ENCODE data around the gene NEAT1. TPM values are rescaled to one million over a fixed set of nuclear protein-coding genes. Genes with fewer than 3 reads are reported as not detected.

Gene NEAT1
- total RNA-seq, 6 experiments from 2014 or later, result 202 to 1,225 (median 767) TPM

DNA sequence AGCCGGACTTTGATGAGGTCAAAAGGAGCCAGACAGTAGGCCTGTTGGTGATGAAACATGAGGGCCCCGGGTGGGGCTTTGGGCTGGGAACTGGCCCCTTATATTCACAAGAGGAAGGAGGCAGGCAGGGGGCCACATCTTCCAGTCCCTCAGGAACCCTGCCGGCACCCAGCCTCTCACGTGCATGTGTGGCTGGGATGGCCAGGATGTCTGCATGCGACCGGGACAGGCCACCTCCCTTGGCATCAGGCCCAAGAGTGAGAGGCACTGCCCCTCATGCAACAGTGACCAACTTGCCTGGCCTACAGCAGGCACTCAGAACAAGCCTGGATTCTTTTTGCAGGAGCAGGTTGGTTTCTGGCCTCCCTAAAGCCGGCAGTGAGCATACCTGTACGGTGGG is 45.6 kb upstream of the NEAT1 start:
- DNase-seq (no peak), ATAC-seq (no peak)
- 40% methylated on average over 1 of the region's 8 CpGs for WGBS (ENCODE audit: insufficient coverage, low coverage, low lambda C conversion rate, missing lambda C conversion rate)
- no peaks in the 10 kb centered on the region for H3K27me3 ChIP-seq
- intact Hi-C loops (cut with DNase I), result no loop called here
- no peaks in the 10 kb centered on the region for H3K36me3 ChIP-seq
- no peak overlapping the region for H3K27ac ChIP-seq
- H3K9me3 ChIP-seq, result no peaks in the 10 kb centered on the region
- no peak overlapping the region for H3K4me3 ChIP-seq
- H3K4me1 ChIP-seq, result peaks cover 0 to 16% (median 7%) of the 10 kb centered on the region in 4 donors
- TF ChIP-seq POLR2A (IDR thresholded peaks at IDR 0.05), result no peak
- TF ChIP-seq, protein P1, sequence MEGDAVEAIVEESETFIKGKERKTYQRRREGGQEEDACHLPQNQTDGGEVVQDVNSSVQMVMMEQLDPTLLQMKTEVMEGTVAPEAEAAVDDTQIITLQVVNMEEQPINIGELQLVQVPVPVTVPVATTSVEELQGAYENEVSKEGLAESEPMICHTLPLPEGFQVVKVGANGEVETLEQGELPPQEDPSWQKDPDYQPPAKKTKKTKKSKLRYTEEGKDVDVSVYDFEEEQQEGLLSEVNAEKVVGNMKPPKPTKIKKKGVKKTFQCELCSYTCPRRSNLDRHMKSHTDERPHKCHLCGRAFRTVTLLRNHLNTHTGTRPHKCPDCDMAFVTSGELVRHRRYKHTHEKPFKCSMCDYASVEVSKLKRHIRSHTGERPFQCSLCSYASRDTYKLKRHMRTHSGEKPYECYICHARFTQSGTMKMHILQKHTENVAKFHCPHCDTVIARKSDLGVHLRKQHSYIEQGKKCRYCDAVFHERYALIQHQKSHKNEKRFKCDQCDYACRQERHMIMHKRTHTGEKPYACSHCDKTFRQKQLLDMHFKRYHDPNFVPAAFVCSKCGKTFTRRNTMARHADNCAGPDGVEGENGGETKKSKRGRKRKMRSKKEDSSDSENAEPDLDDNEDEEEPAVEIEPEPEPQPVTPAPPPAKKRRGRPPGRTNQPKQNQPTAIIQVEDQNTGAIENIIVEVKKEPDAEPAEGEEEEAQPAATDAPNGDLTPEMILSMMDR (IDR thresholded peaks at IDR 0.05), result no peak

DNA sequence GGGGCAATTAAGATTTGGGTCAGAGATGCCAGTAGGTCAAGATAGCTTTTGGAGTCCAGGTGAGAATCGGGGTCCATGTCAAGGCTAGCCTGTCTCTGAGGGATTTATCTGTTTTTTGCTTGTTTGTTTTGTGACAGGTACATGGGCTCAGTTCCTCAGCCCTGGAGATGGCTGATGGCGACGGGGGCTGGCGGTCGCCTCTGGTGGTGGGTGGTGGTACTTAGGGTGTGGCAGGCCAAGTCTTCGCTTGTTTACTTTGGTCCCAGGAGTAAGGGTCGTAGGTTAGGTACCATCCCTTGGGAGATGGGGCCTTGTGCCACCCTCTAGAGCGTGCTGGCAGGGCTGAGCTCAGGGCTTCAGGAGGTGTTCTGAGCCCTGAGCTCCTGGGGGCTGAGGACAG is 44.8 kb upstream of the NEAT1 start:
- WGBS (ENCODE audit: insufficient coverage, low coverage, low lambda C conversion rate, missing lambda C conversion rate), result 97% methylated on average over 5 of the region's 8 CpGs
- Histone ChIP-seq H3K27me3 (no peaks in the 10 kb centered on the region), H3K4me1 (peaks cover 0 to 24% (median 8%) of the 10 kb centered on the region in 4 donors), H3K9me3 (no peaks in the 10 kb centered on the region), H3K27ac (no peak overlapping the region), H3K4me3 (no peak overlapping the region), H3K36me3 (no peaks in the 10 kb centered on the region)
- TF ChIP-seq, protein P1 (IDR thresholded peaks at IDR 0.05), result no peak
- no peak for TF ChIP-seq POLR2A (IDR thresholded peaks at IDR 0.05)
- peak in 1 of 3 donors; percentile 45 for DNase-seq
- no peak for ATAC-seq
- intact Hi-C loops (cut with DNase I), result no loop called here

DNA sequence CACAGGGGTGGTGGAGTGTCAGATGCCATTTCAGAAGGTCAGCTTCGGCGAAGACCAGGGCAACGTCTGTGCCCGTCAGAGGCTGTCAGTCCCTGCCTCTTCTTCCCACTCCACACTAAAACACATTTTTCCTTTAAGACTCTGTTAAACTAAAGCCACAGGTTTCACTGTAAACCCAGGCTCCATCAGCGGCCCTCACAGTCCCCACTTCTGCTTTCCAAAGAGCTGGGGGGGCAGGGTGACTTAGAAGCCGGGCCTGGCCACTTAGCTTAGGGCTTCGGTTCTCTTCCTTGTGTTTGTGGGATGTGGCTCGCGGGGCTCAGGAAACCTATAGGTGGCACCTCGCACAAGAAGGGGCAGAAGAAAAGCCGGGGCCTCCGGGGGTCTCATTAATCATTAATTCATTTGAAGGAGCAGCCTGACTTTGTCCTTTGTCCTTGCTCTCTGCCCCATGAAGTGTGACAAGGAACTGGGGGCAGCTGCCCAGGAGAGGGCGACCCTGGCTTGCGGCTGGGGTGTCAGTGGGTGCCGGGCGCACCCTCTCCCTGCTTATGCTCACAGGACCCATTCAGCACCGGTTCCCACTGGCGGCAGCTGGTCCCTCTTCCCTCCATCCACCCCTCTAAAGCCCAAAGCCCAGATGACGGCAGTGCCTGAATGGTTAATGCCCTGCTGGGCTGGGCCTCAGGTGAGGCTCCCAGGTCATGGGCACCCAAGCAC is 44.2 kb upstream of the NEAT1 start:
- H3K27ac ChIP-seq, result no peak overlapping the region
- intact Hi-C loops (cut with DNase I), result no loop called here
- H3K27me3 ChIP-seq, result no peaks in the 10 kb centered on the region
- peaks cover 0 to 30% (median 10%) of the 10 kb centered on the region in 4 donors for H3K4me1 ChIP-seq
- WGBS (ENCODE audit: insufficient coverage, low coverage, low lambda C conversion rate, missing lambda C conversion rate), result 61% methylated on average over 4 of the region's 19 CpGs
- H3K36me3 ChIP-seq, result no peaks in the 10 kb centered on the region
- H3K9me3 ChIP-seq, result no peaks in the 10 kb centered on the region
- no peak overlapping the region for H3K4me3 ChIP-seq
- TF ChIP-seq, protein P1 (IDR thresholded peaks at IDR 0.05), result no peak
- TF ChIP-seq POLR2A (IDR thresholded peaks at IDR 0.05), result no peak
- DNase-seq (peak in 1 of 3 donors; percentile 46), ATAC-seq (no peak)

DNA sequence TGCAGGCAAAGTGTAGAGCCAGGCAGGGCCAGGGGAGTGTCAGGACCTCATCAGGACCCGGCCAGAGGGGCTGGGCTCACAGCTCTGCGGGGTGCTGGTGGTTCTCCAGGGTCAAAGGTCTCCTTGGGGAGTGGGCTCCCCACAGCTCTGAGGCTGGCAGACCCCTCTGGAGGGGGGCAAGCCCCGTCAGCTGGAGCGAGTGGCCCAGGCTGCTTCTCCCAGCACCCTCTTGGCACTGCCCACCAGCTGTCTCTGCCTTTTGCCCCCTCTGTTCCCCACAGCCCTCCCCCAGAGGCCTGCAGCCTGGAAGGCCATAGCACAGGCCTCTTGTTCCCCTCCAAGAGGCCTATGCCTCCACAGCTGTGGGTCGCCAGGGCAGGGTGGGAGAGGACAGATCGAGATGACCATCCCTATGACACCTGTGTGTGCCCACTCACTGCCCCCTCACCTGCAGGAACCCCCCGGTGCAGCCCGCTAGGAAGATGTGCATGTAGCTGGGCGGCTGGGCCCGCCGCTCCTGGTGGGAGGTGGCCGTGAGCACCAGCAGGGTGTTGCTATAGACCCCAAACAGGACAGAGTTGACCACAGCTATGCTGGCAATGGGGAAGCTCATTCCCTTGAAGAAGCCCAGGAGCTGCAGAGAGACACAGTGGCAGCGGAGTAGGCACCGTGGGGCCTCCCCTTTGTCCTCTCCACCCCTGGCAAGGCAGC is 43.5 kb upstream of the NEAT1 start:
- no peaks in the 10 kb centered on the region for H3K9me3 ChIP-seq
- H3K4me3 ChIP-seq, result no peak overlapping the region
- no peak overlapping the region for H3K27ac ChIP-seq
- no peaks in the 10 kb centered on the region for H3K36me3 ChIP-seq
- TF ChIP-seq POLR2A (IDR thresholded peaks at IDR 0.05), result no peak
- TF ChIP-seq, protein P1 (IDR thresholded peaks at IDR 0.05), result no peak
- intact Hi-C loops (cut with DNase I), result no loop called here
- DNase-seq, result peak in 2 of 3 donors; percentile 48 to 61
- no peaks in the 10 kb centered on the region for H3K27me3 ChIP-seq
- H3K4me1 ChIP-seq, result peaks cover 0 to 30% (median 10%) of the 10 kb centered on the region in 4 donors
- 100% methylated on average over 4 of the region's 14 CpGs for WGBS (ENCODE audit: insufficient coverage, low coverage, low lambda C conversion rate, missing lambda C conversion rate)
- no peak for ATAC-seq
